ENCODE results near the gene IL1R2.

IL1R2 gene

DNA sequence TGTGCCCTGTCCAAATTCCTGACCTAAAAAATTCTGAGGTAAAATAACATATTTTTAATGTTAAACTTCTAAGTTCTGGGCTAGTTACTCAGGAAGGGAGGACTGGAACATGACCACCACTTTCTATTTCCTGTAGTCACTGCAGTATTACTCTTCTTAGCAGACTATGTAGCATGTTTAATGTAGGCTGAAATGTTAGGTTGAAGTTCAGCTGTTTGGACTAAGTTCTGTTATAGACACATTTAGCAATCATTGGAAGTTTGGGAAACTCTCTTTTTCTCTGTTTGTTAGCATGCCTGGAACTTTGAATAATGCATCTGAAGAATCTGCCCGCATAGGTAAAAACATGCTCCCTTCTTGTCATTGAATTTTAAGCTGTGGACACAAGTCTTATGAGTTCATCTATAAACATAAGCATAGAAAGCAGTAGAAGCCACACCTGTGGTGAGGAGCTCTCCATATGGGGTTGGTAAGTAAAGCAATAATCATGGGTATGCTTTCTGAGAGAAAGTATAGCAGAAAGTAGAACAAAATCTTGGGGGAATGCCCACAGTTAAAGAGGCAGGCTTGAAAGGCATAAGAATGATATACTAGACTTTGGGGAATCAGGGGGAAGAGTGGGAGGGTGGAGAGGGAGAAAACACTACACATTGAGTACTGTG lies 52.6 kb downstream of the IL1R2 start:
- no peak for DNase-seq

DNA sequence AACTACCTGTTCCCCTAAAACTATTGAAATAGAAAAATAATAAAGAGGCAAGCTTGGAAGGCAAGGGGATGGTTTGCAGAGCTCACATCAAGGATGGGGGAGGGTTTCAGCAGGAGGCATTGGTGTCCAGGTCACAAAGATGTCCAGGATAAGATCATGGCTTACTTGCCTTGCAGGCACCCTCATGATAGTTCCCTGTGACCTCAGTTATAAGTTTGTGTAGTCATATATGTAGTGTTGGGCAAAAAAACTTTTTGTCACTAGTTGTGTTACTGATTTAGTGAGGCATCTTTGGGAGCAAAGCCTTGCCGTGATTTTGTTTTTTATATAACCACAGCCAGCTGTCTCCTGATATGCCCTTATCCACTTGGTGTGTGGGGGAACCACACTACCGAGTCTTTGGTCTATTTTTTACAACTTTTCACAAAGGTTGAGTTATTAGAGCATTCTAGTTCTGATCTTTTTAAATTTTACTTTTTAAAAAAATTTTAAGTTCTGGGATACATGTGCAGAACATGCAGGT lies 53.3 kb downstream of the IL1R2 start:
- no peak for DNase-seq

DNA sequence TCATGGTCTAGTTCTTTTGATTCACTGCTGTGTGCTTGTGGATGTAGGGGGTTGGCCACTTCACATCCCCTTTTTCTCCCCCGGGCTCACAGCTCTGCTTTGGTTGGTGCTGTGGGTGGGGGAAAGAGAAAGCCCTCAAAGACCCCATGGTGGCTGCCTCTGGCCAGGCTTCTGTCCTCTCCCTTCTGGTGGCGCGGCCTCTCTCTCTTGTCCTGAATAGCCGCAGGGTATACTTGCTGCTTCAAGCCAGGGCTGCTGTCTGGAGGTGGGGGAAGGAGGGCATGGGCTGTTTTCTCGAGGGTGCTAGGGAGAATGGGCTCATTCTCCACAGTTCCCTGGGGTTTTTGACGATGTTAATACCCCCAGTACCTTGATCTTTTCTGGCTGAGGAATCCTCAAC lies 53.9 kb downstream of the IL1R2 start:
- no peak for DNase-seq

DNA sequence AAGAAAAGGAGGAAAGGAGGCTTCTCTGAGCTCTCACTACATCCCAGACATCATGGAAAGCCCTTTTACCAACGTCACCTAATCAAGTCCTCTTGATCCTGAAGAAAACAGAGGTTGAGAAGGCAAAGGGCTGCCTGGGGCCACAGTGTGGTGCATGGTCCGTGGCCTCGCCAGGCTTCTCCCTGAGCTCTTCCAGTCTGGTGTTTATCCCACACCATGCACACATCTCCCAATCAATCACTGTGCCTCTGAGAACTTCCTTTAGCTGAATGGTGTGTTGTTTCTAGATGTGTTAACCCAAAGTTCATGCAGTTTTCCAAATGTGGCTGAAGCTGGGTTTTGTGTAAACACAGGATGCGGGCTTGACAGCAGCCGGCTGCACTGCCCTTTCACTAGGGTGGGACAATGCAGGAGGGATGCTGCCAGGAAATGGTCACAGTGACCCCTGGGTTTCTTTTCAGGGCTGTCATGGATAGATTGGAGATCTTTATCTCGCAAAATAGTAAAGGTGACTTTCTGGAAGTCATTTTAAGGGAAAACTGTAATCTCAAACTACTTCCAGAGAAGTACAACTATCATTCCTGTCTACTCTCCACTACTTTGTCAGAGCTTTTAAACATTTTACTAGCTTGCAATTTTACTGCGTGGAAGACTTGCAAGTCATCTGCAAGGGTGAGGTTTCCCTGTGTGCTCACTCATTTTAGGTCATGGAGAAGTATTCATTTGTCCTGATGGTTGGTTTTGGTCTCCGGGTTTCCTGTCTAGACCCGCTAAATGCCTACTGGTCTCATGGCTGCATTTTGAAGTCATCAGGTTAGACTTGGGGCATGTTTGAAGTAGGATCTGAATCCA lies 54.6 kb downstream of the IL1R2 start:
- DNase-seq: no peak

DNA sequence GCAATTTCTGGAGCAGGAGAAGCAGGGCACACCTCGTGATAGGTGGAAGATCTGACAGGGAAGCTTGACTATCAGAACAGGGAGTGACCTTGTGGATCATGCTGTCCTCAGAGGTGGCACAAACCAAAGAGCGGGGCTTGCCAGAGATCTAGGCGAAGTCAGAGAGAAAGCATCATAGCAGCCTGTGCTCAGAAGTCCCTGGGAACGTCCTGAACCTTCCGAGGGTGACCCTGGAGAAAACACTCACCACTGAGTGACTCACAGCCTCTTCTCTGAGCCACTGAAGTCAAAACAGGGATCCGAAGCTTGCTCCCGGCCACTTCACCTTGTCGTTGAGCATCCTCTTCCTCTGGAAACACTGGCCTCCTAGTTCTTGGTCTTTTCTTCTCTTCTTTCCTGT lies 56.7 kb downstream of the IL1R2 start:
- no peak for DNase-seq

DNA sequence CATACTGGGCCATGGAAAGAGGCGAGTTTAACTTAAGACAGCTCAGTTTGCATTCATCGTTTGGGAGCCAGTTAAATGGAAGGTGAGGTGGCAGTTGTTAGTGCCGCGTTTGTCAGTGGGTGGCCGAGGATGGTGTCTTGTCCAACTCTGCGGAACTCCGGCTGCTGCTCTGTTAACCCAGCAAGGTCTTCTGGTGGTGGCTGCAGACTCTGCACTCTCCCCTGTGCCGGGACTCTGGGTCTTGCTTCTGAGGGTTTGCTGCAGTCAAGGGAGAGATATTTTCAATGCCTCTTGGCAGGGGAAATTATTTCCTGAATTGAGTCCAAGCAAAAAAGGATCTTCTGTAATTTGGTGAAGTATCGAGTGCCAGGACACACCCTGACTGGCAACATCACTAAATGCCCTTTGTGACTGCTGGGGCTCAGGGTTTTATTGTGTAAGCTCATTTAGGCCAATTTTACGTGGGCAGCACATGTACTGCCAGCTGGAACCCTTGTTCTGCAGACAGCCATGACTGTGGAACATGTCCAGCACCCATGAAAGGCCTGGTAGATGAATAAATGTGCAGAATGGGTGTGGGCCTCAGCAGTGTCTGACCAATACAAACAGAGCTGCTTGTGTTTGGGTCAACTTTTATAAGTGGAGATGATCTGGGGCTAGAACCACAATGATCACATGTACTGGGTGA lies 58.1 kb downstream of the IL1R2 start:
- DNase-seq: no peak

DNA sequence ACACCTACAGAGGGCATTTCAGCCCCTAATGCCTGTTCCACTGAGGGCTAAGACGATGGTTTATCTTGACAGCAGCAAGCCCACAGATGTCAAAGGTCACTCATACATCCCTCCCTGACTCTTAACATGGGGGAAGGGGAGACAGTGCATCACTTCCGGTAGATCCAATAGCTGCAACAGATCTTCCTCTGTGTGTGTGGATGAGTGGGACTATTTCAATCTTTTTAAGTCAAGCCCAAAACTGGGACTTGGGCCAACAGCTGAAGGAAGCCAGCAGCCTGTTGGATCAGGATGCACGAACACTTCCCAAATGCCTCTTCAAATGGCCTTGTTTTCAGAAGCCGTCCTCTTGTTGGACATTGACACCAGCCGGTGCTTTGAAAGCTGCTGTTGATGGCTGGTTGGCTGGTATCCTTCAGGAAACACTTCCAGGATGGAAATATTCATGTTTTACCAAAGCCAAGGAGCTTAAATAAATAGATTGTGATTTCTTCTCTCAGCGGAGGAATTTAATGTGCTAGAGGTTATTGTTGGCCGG lies 59.2 kb downstream of the IL1R2 start:
- no peak for DNase-seq

DNA sequence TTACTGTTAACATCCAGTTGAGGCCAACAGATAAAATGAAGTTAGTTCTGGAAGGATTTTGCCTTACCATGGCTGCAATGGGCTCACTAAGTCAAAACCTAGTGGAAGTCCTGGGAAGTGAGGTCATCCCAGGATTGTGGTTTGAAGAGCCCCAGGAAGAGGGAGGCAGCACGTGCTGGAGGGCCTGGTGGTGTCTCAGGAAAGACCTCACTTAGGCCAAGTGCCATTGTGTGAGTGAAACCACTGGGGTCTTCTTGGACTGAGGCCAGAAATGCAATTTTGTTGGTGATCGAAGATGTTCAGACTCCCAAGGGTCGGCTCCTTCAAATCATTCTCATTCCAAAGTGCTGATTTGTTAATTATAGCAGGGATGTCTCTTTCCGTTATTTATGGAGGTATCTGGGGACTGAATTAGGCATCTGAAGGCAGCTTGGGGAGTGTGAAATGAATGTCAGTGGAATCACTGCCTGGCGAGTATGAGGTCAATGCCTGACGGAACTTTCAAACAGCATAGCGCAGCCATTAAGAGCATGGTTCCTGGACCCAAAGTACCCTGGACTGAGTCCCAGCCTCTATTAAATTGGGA lies 60.0 kb downstream of the IL1R2 start:
- DNase-seq: no peak

DNA sequence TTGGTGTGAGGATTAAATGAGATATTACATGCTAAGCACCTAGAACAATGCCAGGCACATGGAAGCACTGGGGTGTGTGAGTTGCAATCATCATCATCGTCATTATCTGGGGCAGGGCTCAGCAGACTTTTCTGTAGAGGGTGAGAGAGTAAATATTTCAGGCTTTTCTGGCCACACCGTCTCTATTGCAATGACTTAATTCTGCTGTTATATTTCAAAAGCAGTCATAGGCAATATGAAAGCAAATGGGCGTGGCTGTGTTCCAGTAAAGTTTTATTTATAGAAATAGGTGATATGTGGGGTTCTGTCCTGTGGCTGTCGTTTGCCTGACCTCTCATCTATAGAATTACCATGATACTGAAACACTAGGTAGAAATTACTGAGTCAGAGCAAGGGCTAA lies 60.6 kb downstream of the IL1R2 start:
- DNase-seq: no peak

DNA sequence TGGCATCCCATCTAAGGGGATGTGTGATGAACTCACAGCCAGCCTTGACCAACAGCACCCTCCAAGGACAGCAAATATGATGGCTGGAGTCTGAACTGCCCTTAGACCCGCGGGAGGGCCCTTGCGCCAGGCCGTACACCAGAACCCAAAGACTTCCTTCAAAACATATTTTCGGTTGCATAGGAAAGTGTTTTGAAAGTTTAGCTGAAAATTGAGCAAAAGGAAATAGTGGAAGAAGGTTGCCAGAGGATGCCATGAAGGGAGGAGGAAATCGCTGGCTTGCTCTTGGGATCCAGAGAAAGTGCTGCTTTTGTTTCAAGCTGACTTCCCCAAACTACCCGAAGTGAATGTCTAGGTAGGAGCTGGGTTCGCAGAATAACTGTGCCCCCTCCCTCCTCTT lies 61.3 kb downstream of the IL1R2 start:
- no peak for DNase-seq

DNA sequence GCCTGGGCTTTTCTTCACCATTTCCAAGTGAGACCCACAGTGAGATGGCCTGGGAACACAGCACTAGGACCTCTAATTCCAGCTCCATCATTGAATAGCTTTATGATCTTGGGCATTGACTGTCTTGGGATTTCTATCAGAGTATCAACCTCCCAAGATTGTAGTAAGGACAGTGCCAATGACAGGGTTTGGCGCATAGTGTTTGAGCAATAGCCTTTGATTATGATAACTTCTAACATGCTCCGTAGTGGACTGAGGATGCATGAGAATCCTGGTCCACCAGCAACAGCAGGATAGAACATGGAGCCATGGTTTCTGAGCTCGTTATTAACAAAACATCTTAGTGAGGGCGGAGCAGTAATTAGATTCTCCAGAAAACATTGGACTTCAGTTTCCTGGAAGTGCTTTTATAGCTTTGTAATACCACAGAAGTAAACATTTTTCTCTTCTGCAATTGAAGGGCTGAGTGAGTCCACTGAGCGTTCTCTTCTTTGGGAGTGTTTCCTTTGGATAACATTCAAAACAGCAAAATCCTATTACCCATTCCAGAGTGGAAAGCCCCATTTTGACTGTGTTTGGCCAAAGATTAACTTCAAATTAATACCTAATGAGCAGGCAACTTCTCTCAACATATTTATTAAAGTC lies 63.7 kb downstream of the IL1R2 start:
- DNase-seq: no peak

DNA sequence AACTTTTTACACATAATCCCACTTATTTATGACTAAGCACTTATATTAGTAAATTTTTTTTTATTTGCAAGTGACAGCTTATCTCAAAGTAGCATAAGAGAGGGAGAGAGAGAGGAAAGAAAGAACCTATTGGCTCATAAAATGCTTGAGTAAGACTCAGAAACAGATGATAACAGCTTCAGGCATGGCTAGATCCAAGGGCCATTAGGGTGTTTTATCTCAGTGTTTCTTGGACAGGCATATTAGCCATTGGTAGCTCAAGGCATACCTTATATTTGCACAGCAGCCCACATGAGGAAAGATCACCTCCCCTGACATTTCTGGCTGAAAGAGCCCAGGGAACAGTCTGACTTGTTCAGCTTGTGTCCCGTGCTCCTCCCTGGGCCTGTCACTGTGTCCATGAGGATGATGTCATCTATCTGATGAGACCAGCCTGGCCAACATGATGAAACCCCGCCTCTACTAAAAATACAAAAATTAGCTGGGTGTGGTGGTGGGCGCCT lies 64.4 kb downstream of the IL1R2 start:
- DNase-seq: no peak

DNA sequence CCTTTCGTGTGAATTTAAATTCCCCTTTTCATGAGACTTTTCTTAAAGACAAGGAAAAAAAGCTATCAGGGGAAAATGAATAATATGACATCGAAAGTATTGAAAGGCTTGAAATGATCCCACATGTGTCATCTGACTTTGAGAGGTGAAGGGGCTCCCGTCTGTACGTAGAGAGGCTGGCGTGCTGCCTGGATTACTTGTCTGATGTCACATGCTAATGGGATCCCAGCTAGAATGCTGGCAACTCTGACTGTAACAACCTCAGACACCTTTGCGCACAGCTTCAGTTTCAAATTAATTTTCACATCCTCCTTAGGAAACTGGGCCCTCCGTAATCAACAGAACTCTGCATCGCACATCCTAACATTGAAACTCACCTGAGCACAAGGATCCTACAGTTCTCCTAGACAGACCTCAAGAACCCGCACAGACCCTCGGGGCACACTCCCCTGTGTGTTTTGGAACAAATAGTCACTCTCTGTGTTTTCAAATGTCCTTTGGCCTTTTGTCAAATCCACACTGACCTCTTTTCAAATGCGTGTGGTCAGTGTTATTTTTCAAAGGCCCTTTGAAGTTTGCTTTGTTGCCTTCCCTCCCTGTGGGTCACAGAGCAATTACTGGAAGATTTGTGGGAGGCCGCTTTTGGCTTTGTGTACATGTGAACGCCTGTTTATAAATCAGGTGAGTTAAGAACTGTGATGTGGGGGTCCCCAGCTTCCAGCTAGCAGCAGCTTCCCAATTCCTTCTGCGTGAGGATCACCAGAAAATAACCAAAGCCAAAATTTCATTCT lies 65.9 kb downstream of the IL1R2 start:
- no peak for DNase-seq

DNA sequence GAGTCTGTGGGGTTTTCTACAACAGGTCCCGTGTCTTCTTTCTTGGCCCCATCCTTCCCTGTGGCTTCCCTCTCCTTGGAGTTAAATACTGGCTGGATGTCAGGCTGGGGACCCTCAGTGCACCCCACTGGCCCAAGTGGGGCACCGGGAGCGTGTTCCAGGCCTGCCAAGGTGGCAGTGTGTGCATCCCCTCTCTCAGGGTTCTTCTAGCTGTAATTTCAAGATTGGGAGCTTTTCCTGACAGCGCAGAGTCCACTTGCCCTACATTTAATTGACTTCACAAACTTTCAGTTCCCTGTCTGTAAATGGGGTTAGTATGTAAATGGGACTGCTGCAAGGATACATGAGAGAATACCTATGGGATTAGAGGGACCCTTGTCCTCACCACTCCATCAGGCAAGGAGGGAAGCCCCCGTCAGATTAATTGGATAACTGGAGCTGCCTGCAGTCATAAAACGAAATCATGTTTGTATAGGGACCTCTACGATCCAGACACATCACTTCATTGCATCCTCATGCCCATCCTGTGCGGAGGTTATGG lies 66.6 kb downstream of the IL1R2 start:
- DNase-seq: no peak

DNA sequence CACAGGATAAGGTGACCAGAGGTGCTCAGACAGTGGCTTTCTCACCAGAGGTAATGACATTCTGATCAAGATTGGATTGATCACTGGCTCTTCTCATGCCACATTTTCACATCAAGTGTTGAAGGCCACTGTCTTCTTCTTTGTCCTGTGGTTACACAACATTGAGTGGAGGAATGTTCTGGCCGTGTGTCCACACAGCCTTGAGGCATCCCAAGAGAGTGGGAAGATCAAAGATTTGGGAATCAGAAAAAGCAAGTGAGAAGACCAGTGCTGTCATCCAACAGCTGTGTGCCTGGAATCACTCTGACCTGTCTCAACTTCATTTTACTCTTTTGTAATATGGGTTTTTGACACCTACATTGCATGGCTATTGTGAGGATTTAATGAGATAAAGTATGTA lies 67.4 kb downstream of the IL1R2 start:
- DNase-seq: no peak

DNA sequence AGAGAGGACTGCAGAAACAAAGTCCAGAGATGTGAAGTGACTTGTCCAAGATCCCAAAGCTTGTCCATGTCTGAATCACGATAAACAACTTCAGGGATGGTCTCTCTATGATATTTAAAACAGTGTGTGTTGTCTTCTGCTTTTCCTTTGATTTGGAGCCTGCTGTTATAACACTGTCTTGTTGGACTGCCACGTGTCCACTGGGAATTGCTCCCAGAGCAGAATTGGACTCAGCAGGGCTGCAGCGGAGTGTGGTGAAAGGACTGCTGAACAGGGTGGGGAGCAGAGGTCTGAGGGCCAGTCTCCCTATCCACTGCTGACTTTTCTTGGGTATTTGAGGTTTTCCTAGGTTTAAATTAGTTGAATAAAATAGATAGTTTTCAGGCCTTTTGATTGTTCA lies 68.3 kb downstream of the IL1R2 start:
- no peak for DNase-seq

DNA sequence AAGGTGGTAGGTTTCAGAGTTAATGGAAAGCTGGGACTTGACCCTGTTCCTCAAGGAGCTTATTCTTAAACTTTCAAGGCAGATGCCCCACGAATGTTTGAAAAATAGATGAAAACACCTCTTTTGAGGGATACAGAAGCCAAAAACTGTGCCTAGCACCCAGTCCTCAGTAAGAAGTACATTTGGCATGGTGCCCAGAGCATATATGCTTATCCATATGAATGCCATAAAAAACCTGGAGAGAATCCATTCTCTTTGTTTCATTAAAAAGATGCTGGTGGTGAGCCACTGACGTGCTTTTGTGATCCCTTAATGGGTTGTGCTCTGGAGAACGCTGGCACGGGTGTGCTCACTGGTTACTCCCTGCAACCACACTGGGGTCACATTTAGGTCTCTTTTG lies 69.0 kb downstream of the IL1R2 start:
- DNase-seq: no peak

DNA sequence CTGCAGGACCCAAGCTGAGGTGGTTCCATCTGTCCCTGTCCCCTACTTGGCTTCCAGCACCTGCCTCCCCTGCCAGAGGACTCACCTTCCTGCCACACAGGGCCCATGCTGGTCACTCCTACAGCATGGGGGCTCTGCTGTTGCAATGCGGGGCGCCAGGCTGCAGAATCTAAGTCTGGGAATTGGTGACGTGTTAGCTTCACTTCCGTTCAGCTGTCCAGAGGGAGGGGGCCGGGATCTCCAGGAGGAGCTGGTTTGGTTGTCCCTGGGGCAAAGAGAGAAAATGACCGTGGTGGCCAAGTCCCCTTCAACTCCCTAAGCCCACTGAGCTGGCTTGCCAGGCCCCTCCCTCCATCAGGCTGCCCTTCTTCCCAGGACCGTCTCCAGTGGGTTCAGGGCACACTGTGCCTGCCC lies 69.5 kb downstream of the IL1R2 start:
- DNase-seq: no peak

DNA sequence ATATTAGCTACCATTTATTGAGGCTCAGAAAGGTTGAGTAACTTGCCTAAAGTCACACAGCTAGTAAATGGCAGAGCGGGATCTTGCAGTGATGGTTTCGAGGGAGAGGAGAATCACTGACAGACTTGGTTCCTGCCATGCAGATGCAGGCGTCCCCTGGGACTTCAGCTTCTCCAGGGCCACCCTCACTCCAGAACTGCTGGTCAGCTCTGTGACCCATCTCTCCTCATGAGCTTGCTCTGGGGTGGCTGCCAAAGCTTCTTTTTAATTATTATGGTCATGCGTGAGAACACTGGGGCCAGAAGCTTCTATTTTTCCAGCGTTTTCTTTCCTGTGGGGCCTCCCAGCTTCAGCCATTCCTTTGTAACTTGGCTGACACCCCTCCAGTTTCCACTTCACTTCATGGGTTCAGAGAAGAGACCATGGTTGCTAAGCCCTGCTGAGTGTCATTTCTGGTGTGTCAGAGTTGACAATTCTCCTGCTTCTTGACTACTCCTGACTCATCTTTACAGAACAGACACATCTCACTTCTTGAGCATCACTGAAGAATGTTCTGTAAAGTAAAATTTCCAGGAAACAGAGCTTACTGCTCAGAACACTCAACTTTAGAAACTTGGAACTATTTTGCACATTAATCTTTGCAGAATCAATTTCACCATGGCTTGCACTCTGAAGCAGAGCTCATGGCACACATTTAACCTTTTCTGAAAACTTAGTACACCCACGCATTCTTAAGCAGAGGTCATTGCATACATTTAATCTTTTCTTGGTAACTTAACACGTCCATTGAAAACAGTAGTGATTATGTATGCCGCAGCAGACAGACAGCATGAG lies 70.4 kb downstream of the IL1R2 start:
- DNase-seq: no peak

DNA sequence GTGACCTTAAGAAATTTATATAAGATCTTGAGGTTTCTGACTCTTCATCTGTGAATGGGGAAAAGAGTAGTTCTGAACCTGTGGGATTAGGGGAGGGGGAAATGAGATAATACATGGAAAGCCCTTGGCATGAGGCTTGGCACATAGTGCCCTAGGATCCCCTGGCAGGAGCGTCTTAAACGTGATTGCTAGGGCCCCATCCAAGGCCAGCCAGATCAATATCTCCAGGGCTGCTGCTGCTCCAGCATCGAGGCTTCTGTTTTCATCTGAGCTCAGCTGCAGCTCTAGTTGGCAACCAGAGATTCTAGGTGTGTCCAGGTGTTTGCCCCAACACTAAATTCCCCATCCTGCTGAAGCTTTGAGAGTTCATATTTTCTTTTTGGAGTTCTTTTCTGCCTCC lies 71.0 kb downstream of the IL1R2 start:
- no peak for DNase-seq

Data from CD4-positive, alpha-beta T cell treated with Interleukin-17A for 1 hour (primary cell).